Measurements from ENCODE around the gene CYB5A.

Gene CYB5A

DNA sequence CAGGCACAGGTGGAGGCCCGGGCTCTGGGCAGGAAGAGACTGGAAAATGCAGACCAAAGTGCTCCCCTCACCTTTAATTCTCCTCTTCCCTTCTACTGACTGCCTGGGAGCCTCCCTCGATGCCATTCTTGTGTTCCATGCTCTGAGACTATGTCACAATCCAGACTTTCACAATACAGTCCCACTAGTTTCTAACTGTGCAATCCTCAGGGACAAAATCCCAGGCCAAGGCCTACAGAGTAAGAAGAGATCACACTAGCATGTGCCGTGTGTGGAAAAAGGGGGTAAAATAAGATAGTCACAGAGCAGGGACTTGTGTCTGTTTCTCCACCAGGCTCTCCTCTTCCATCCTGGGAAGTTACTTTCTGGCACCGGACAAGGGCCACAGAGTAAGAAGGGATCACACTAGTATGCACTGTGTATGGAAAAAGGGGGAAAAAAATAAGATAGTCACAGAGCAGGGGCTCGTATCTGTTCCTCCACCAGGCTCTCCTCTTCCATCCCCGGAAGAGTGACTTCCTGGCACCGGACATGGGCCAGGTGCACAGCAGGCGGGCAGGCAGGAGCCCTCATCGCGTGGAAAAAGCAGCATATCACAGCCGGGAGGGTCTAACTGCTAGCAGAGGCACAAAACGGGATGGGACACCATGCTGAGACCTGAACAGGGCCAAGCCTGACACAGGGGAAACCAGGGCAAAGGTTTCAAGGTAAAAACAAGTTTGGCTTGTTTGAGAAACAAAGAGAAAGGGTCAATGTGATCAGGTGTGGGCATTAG is 9.6 kb downstream of the CYB5A start:
- Histone ChIP-seq H3K4me3 (ENCODE audit: insufficient read depth in 1 of 2, low read depth in 1 of 2, low read length in 2 of 2) (no peak overlapping the region), H2BK12ac (ENCODE audit: low read length in 2 of 2) (peak overlapping the region in 1 of 2 experiments; percentile 45), H2AFZ (ENCODE audit: low read depth, low read length) (no peak overlapping the region), H3K9me3 (ENCODE audit: control insufficient read depth, low read length) (no peaks in the 10 kb centered on the region), H3K4me1 (ENCODE audit: control insufficient read depth, insufficient read depth, low read depth, low read length) (peaks cover 7% of the 10 kb centered on the region), H2BK120ac (ENCODE audit: low read depth, low read length) (peak overlapping the region; percentile 15), H3K14ac (ENCODE audit: low read length in 2 of 2) (no peak overlapping the region), H4K91ac (ENCODE audit: low read length) (peak overlapping the region; percentile 78), H3K36me3 (ENCODE audit: control insufficient read depth in 1 of 2, insufficient read depth in 2 of 2, low read depth in 1 of 2, low read length in 2 of 2) (peaks cover 0 to 6% of the 10 kb centered on the region in 2 experiments), H4K8ac (ENCODE audit: low read length) (peak overlapping the region; percentile 69), H3K9ac (ENCODE audit: low read length) (no peak overlapping the region), H2BK5ac (ENCODE audit: low read depth, low read length, poor library complexity, severe bottlenecking) (no peak overlapping the region), H2AK5ac (ENCODE audit: low read length, severe bottlenecking) (no peak overlapping the region), H3K23ac (ENCODE audit: low read length in 2 of 2) (peak overlapping the region in 1 of 2 experiments; percentile 60), H2BK15ac (ENCODE audit: low read depth, poor library complexity, severe bottlenecking) (no peak overlapping the region), H3K18ac (ENCODE audit: low read depth in 1 of 2, low read length in 2 of 2) (peak overlapping the region; percentile 30 to 54), H3K4ac (ENCODE audit: low read depth in 1 of 2, low read length in 2 of 2) (peak overlapping the region in 1 of 2 experiments; percentile 19), H3K4me2 (ENCODE audit: low read length, poor library complexity, severe bottlenecking) (no peak overlapping the region), H3K27ac (ENCODE audit: low read length, poor library complexity, severe bottlenecking) (no peak overlapping the region), H3K79me1 (replicated peaks; ENCODE audit: low read length, poor library complexity, severe bottlenecking) (peaks cover 45% of the 10 kb centered on the region), H3K27me3 (ENCODE audit: control insufficient read depth in 1 of 2, insufficient read depth in 1 of 2, low read length in 2 of 2) (no peaks in the 10 kb centered on the region)
- WGBS: 58% methylated on average over 11 of the region's 12 CpGs
- DNase-seq: peak; percentile 78

DNA sequence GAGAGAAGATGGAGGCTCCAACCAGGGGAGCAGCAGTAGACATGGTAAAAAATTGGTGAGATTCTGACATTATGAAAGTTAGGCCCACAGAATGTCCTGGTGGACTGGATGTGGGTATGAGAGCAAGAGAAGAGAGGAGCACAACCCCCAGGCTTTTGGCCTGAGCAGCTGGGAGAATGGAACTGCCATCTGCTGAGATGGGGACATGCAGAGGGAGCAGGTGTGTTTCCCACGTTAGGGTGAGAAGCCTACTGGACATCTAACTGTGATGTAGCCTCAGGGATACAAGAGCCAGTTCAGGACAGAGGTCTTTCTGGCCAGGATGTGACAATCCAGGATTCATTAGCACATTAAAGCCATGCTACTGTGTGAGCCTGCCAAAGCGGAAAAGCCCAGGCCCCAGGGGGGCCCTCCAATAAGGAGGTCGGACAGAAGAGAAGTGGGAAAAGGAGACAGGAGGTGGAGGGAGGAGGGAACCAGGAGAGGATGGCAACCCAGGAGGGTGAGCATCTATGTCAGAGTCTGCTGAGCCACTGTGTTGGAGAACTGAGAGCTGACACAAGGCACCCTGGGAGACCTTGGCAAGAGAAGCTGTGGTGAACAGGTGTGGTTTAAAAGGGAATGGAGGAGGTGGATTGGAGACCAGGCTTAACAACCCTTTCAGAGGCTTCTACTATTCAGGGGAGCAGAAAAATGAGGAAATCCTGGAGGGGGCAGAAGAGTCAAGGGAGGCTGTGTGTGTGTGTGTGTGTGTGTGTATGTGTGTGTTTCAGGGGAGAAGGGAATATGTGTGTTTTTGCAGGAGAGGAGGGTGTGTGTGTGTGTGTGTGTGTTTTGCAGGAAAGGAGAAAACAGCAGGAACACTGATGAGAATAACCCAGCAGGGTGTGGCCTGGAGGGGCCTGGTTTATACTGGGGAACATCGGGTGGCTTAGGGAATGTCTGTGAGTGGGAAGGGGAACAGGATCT is 10.5 kb downstream of the CYB5A start:
- Histone ChIP-seq H4K91ac (ENCODE audit: low read length) (no peak overlapping the region), H2BK15ac (ENCODE audit: low read depth, poor library complexity, severe bottlenecking) (no peak overlapping the region), H2BK12ac (ENCODE audit: low read length in 2 of 2) (peak overlapping the region in 1 of 2 experiments; percentile 1), H3K4me1 (ENCODE audit: control insufficient read depth, insufficient read depth, low read depth, low read length) (peaks cover 7% of the 10 kb centered on the region), H3K27ac (ENCODE audit: low read length, poor library complexity, severe bottlenecking) (no peak overlapping the region), H4K8ac (ENCODE audit: low read length) (peak overlapping the region; percentile 62), H3K27me3 (ENCODE audit: control insufficient read depth in 1 of 2, insufficient read depth in 1 of 2, low read length in 2 of 2) (no peaks in the 10 kb centered on the region), H2BK120ac (ENCODE audit: low read depth, low read length) (no peak overlapping the region), H3K79me1 (replicated peaks; ENCODE audit: low read length, poor library complexity, severe bottlenecking) (peaks cover 44% of the 10 kb centered on the region), H3K4me3 (ENCODE audit: insufficient read depth in 1 of 2, low read depth in 1 of 2, low read length in 2 of 2) (no peak overlapping the region), H2BK5ac (ENCODE audit: low read depth, low read length, poor library complexity, severe bottlenecking) (no peak overlapping the region), H2AFZ (ENCODE audit: low read depth, low read length) (no peak overlapping the region), H3K36me3 (ENCODE audit: control insufficient read depth in 1 of 2, insufficient read depth in 2 of 2, low read depth in 1 of 2, low read length in 2 of 2) (peaks cover 0 to 6% of the 10 kb centered on the region in 2 experiments), H3K9me3 (ENCODE audit: control insufficient read depth, low read length) (no peaks in the 10 kb centered on the region), H3K9ac (ENCODE audit: low read length) (no peak overlapping the region), H3K4me2 (ENCODE audit: low read length, poor library complexity, severe bottlenecking) (no peak overlapping the region), H3K4ac (ENCODE audit: low read depth in 1 of 2, low read length in 2 of 2) (no peak overlapping the region), H3K23ac (ENCODE audit: low read length in 2 of 2) (peak overlapping the region in 1 of 2 experiments; percentile 50), H3K18ac (ENCODE audit: low read depth in 1 of 2, low read length in 2 of 2) (peak overlapping the region in 1 of 2 experiments; percentile 11), H2AK5ac (ENCODE audit: low read length, severe bottlenecking) (no peak overlapping the region), H3K14ac (ENCODE audit: low read length in 2 of 2) (no peak overlapping the region)
- no peak for DNase-seq
- 66% methylated on average over 4 of the region's 4 CpGs for WGBS

DNA sequence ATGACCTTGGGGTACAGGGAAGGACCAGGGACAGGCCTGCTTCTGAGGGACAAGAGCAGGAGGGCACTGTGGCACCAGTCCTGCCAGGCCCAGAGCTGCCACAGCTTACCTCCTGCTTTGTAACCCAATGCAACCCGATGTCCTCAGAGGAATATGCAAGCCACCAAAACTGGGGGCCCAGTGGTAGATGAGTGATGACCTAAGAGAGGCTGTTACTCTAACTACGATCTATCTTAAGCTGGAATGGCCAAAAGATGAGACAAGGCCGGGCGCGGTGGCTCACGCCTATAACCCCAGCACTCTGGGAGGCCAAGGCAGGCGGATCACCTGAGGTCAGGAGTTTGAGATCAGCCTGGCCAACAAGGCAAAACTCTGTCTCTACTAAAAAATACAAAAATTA is 12.8 kb downstream of the CYB5A start:
- no peak overlapping the region for H3K4ac ChIP-seq (ENCODE audit: low read depth in 1 of 2, low read length in 2 of 2)
- no peak overlapping the region for H3K27ac ChIP-seq (ENCODE audit: low read length, poor library complexity, severe bottlenecking)
- H2AK5ac ChIP-seq (ENCODE audit: low read length, severe bottlenecking): no peak overlapping the region
- H3K4me3 ChIP-seq (ENCODE audit: insufficient read depth in 1 of 2, low read depth in 1 of 2, low read length in 2 of 2): no peak overlapping the region
- H3K14ac ChIP-seq (ENCODE audit: low read length in 2 of 2): peak overlapping the region in 1 of 2 experiments; percentile 22
- DNase-seq: no peak
- H3K36me3 ChIP-seq (ENCODE audit: control insufficient read depth in 1 of 2, insufficient read depth in 2 of 2, low read depth in 1 of 2, low read length in 2 of 2): peaks cover 0 to 9% of the 10 kb centered on the region in 2 experiments
- no peak overlapping the region for H3K4me2 ChIP-seq (ENCODE audit: low read length, poor library complexity, severe bottlenecking)
- H4K91ac ChIP-seq (ENCODE audit: low read length): no peak overlapping the region
- H2BK120ac ChIP-seq (ENCODE audit: low read depth, low read length): no peak overlapping the region
- H3K4me1 ChIP-seq (ENCODE audit: control insufficient read depth, insufficient read depth, low read depth, low read length): peaks cover 7% of the 10 kb centered on the region
- H3K18ac ChIP-seq (ENCODE audit: low read depth in 1 of 2, low read length in 2 of 2): peak overlapping the region in 1 of 2 experiments; percentile 56
- H2AFZ ChIP-seq (ENCODE audit: low read depth, low read length): no peak overlapping the region
- peaks cover 48% of the 10 kb centered on the region for H3K79me1 ChIP-seq (replicated peaks; ENCODE audit: low read length, poor library complexity, severe bottlenecking)
- peak overlapping the region in 1 of 2 experiments; percentile 89 for H3K23ac ChIP-seq (ENCODE audit: low read length in 2 of 2)
- no peaks in the 10 kb centered on the region for H3K9me3 ChIP-seq (ENCODE audit: control insufficient read depth, low read length)
- WGBS: 97% methylated on average over 7 of the region's 7 CpGs
- H3K27me3 ChIP-seq (ENCODE audit: control insufficient read depth in 1 of 2, insufficient read depth in 1 of 2, low read length in 2 of 2): no peaks in the 10 kb centered on the region
- H2BK15ac ChIP-seq (ENCODE audit: low read depth, poor library complexity, severe bottlenecking): no peak overlapping the region
- no peak overlapping the region for H2BK5ac ChIP-seq (ENCODE audit: low read depth, low read length, poor library complexity, severe bottlenecking)
- no peak overlapping the region for H3K9ac ChIP-seq (ENCODE audit: low read length)
- H4K8ac ChIP-seq (ENCODE audit: low read length): no peak overlapping the region
- H2BK12ac ChIP-seq (ENCODE audit: low read length in 2 of 2): no peak overlapping the region

DNA sequence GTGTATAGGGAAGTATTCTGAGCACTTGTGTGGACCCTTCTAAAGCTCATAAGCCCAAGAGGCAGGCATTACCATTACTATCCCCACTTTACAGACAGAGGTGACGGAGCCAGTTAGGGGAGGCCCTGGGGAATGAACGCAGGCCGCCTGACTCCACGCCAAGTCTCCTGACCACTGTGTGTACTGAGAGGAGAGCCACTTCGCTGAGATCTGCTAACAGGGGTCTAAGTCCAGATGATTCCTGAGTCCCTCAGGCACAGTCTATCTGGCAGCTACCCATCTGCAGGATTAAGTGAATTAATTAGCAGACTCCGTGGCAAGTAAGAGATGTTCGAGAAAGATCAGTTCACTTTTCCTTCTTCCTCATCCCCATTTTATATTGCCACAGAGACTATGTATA is 13.7 kb downstream of the CYB5A start:
- H3K14ac ChIP-seq (ENCODE audit: low read length in 2 of 2): no peak overlapping the region
- no peak overlapping the region for H3K4me3 ChIP-seq (ENCODE audit: insufficient read depth in 1 of 2, low read depth in 1 of 2, low read length in 2 of 2)
- H3K27me3 ChIP-seq (ENCODE audit: control insufficient read depth in 1 of 2, insufficient read depth in 1 of 2, low read length in 2 of 2): no peaks in the 10 kb centered on the region
- no peak overlapping the region for H2AFZ ChIP-seq (ENCODE audit: low read depth, low read length)
- no peaks in the 10 kb centered on the region for H3K9me3 ChIP-seq (ENCODE audit: control insufficient read depth, low read length)
- H3K4ac ChIP-seq (ENCODE audit: low read depth in 1 of 2, low read length in 2 of 2): no peak overlapping the region
- H3K79me1 ChIP-seq (replicated peaks; ENCODE audit: low read length, poor library complexity, severe bottlenecking): peaks cover 49% of the 10 kb centered on the region
- DNase-seq: no peak
- peaks cover 7% of the 10 kb centered on the region for H3K4me1 ChIP-seq (ENCODE audit: control insufficient read depth, insufficient read depth, low read depth, low read length)
- H2BK120ac ChIP-seq (ENCODE audit: low read depth, low read length): no peak overlapping the region
- H2BK5ac ChIP-seq (ENCODE audit: low read depth, low read length, poor library complexity, severe bottlenecking): no peak overlapping the region
- no peak overlapping the region for H3K18ac ChIP-seq (ENCODE audit: low read depth in 1 of 2, low read length in 2 of 2)
- H2BK12ac ChIP-seq (ENCODE audit: low read length in 2 of 2): no peak overlapping the region
- H2BK15ac ChIP-seq (ENCODE audit: low read depth, poor library complexity, severe bottlenecking): no peak overlapping the region
- no peak overlapping the region for H2AK5ac ChIP-seq (ENCODE audit: low read length, severe bottlenecking)
- peaks cover 0 to 17% of the 10 kb centered on the region in 2 experiments for H3K36me3 ChIP-seq (ENCODE audit: control insufficient read depth in 1 of 2, insufficient read depth in 2 of 2, low read depth in 1 of 2, low read length in 2 of 2)
- H3K4me2 ChIP-seq (ENCODE audit: low read length, poor library complexity, severe bottlenecking): no peak overlapping the region
- H3K23ac ChIP-seq (ENCODE audit: low read length in 2 of 2): no peak overlapping the region
- H4K91ac ChIP-seq (ENCODE audit: low read length): no peak overlapping the region
- 95% methylated on average over 7 of the region's 7 CpGs for WGBS
- H4K8ac ChIP-seq (ENCODE audit: low read length): no peak overlapping the region
- no peak overlapping the region for H3K9ac ChIP-seq (ENCODE audit: low read length)
- no peak overlapping the region for H3K27ac ChIP-seq (ENCODE audit: low read length, poor library complexity, severe bottlenecking)
